ENCODE results near the gene CETP.

CETP gene

GRCh38 chr16:57019746-57020145 is 58.0 kb downstream of the CETP start:
- Mint-ChIP-seq H3K27ac (peak overlapping the region; percentile 83), H3K27me3 (no peaks in the 10 kb centered on the region), H3K4me1 (ENCODE audit: low read depth) (peaks cover 84% of the 10 kb centered on the region), H3K4me3 (no peak overlapping the region), H3K36me3 (peaks cover 43% of the 10 kb centered on the region), H3K9me3 (ENCODE audit: low read depth) (no peaks in the 10 kb centered on the region)

GRCh38 chr16:57020651-57021050 is 58.9 kb downstream of the CETP start:
- no peaks in the 10 kb centered on the region for H3K9me3 Mint-ChIP-seq (ENCODE audit: low read depth)
- no peaks in the 10 kb centered on the region for H3K27me3 Mint-ChIP-seq
- peaks cover 46% of the 10 kb centered on the region for H3K36me3 Mint-ChIP-seq
- no peak overlapping the region for H3K4me3 Mint-ChIP-seq
- peaks cover 88% of the 10 kb centered on the region for H3K4me1 Mint-ChIP-seq (ENCODE audit: low read depth)
- peak overlapping the region; percentile 81 for H3K27ac Mint-ChIP-seq

- Mint-ChIP-seq H3K27ac (peak overlapping the region; percentile 81), H3K36me3 (peaks cover 40% of the 10 kb centered on the region), H3K4me3 (peak overlapping the region; percentile 5), H3K9me3 (ENCODE audit: low read depth) (no peaks in the 10 kb centered on the region), H3K4me1 (ENCODE audit: low read depth) (peaks cover 89% of the 10 kb centered on the region), H3K27me3 (no peaks in the 10 kb centered on the region)
Measured at GRCh38 chr16:57021757-57022156, 60.0 kb downstream of the CETP start.

GRCh38 chr16:57022445-57022844 is 60.7 kb downstream of the CETP start:
- Mint-ChIP-seq H3K9me3 (ENCODE audit: low read depth) (no peaks in the 10 kb centered on the region), H3K27me3 (no peaks in the 10 kb centered on the region), H3K36me3 (peaks cover 40% of the 10 kb centered on the region), H3K4me3 (peak overlapping the region; percentile 64), H3K27ac (peak overlapping the region; percentile 91), H3K4me1 (ENCODE audit: low read depth) (peaks cover 89% of the 10 kb centered on the region)

GRCh38 chr16:57023541-57024249 is 61.9 kb downstream of the CETP start:
- Mint-ChIP-seq H3K4me1 (ENCODE audit: low read depth) (peaks cover 92% of the 10 kb centered on the region), H3K27me3 (no peaks in the 10 kb centered on the region), H3K4me3 (peak overlapping the region; percentile 64), H3K36me3 (peaks cover 34% of the 10 kb centered on the region), H3K9me3 (ENCODE audit: low read depth) (no peaks in the 10 kb centered on the region), H3K27ac (peak overlapping the region; percentile 91)

GRCh38 chr16:57024894-57025680 is 63.3 kb downstream of the CETP start:
- H3K4me3 Mint-ChIP-seq: peak overlapping the region; percentile 23
- H3K27ac Mint-ChIP-seq: peak overlapping the region; percentile 91
- no peaks in the 10 kb centered on the region for H3K9me3 Mint-ChIP-seq (ENCODE audit: low read depth)
- peaks cover 94% of the 10 kb centered on the region for H3K4me1 Mint-ChIP-seq (ENCODE audit: low read depth)
- no peaks in the 10 kb centered on the region for H3K27me3 Mint-ChIP-seq
- peaks cover 31% of the 10 kb centered on the region for H3K36me3 Mint-ChIP-seq

- Mint-ChIP-seq H3K27me3 (no peaks in the 10 kb centered on the region), H3K4me3 (peak overlapping the region; percentile 46), H3K27ac (peak overlapping the region; percentile 86), H3K36me3 (peaks cover 30% of the 10 kb centered on the region), H3K9me3 (ENCODE audit: low read depth) (no peaks in the 10 kb centered on the region), H3K4me1 (ENCODE audit: low read depth) (peaks cover 92% of the 10 kb centered on the region)
Measured at GRCh38 chr16:57025941-57026777, 64.4 kb downstream of the CETP start.

GRCh38 chr16:57026778-57027062 is 65.0 kb downstream of the CETP start:
- H3K4me1 Mint-ChIP-seq (ENCODE audit: low read depth): peaks cover 92% of the 10 kb centered on the region
- H3K27me3 Mint-ChIP-seq: no peaks in the 10 kb centered on the region
- H3K36me3 Mint-ChIP-seq: peaks cover 29% of the 10 kb centered on the region
- H3K27ac Mint-ChIP-seq: peak overlapping the region; percentile 86
- H3K9me3 Mint-ChIP-seq (ENCODE audit: low read depth): no peaks in the 10 kb centered on the region
- no peak overlapping the region for H3K4me3 Mint-ChIP-seq

GRCh38 chr16:57027067-57027466 is 65.3 kb downstream of the CETP start:
- H3K36me3 Mint-ChIP-seq: peaks cover 29% of the 10 kb centered on the region
- H3K4me1 Mint-ChIP-seq (ENCODE audit: low read depth): peaks cover 92% of the 10 kb centered on the region
- H3K27ac Mint-ChIP-seq: peak overlapping the region; percentile 86
- H3K9me3 Mint-ChIP-seq (ENCODE audit: low read depth): no peaks in the 10 kb centered on the region
- H3K27me3 Mint-ChIP-seq: no peaks in the 10 kb centered on the region
- peak overlapping the region; percentile 50 for H3K4me3 Mint-ChIP-seq

GRCh38 chr16:57028086-57028485 is 66.3 kb downstream of the CETP start:
- Mint-ChIP-seq H3K27ac (peak overlapping the region; percentile 86), H3K9me3 (ENCODE audit: low read depth) (no peaks in the 10 kb centered on the region), H3K36me3 (peaks cover 26% of the 10 kb centered on the region), H3K4me3 (peak overlapping the region; percentile 50), H3K27me3 (no peaks in the 10 kb centered on the region), H3K4me1 (ENCODE audit: low read depth) (peaks cover 88% of the 10 kb centered on the region)

GRCh38 chr16:57029161-57030160 is 67.7 kb downstream of the CETP start:
- peaks cover 31% of the 10 kb centered on the region for H3K36me3 Mint-ChIP-seq
- H3K27ac Mint-ChIP-seq: peak overlapping the region; percentile 68
- H3K9me3 Mint-ChIP-seq (ENCODE audit: low read depth): no peaks in the 10 kb centered on the region
- H3K4me3 Mint-ChIP-seq: peak overlapping the region; percentile 46
- H3K27me3 Mint-ChIP-seq: no peaks in the 10 kb centered on the region
- peaks cover 88% of the 10 kb centered on the region for H3K4me1 Mint-ChIP-seq (ENCODE audit: low read depth)

GRCh38 chr16:57030346-57030902 is 68.7 kb downstream of the CETP start:
- Mint-ChIP-seq H3K9me3 (ENCODE audit: low read depth) (no peaks in the 10 kb centered on the region), H3K27ac (peak overlapping the region; percentile 78), H3K4me1 (ENCODE audit: low read depth) (peaks cover 85% of the 10 kb centered on the region), H3K4me3 (no peak overlapping the region), H3K27me3 (no peaks in the 10 kb centered on the region), H3K36me3 (peaks cover 34% of the 10 kb centered on the region)

GRCh38 chr16:57031156-57031555 is 69.4 kb downstream of the CETP start:
- Mint-ChIP-seq H3K36me3 (peaks cover 39% of the 10 kb centered on the region), H3K27ac (peak overlapping the region; percentile 88), H3K4me1 (ENCODE audit: low read depth) (peaks cover 85% of the 10 kb centered on the region), H3K27me3 (no peaks in the 10 kb centered on the region), H3K4me3 (peak overlapping the region; percentile 5), H3K9me3 (ENCODE audit: low read depth) (no peaks in the 10 kb centered on the region)

GRCh38 chr16:57032346-57032745 is 70.6 kb downstream of the CETP start:
- Mint-ChIP-seq H3K27ac (peak overlapping the region; percentile 90), H3K4me3 (no peak overlapping the region), H3K9me3 (ENCODE audit: low read depth) (no peaks in the 10 kb centered on the region), H3K36me3 (peaks cover 37% of the 10 kb centered on the region), H3K4me1 (ENCODE audit: low read depth) (peaks cover 85% of the 10 kb centered on the region), H3K27me3 (no peaks in the 10 kb centered on the region)
